BLaER1 treated with 17β-estradiol and CSF1 and Interleukin-3, amounts not matched to agents 10 nM and 100 nM (cell line): Measurements from ENCODE around the gene HMCN1.
A peak's percentile ranks its signal among the peaks of the same experiment; 100 is the strongest.

Experiments used
- H3K27ac ChIP-seq, 11 experiments: shearing (Covaris generic); formaldehyde crosslinking; 2 replicates each; pipeline ENCODE4 v1.8.1; 2022
- H3K27me3 ChIP-seq, 11 experiments: shearing (Covaris generic); formaldehyde crosslinking; 2 replicates each; pipeline ENCODE4 v1.8.1; 2022
- H3K36me3 ChIP-seq, 11 experiments: shearing (Covaris generic); formaldehyde crosslinking; 2 replicates each; pipeline ENCODE4 v1.8.1; 2022
- H3K4me1 ChIP-seq, 10 experiments: shearing (Covaris generic); formaldehyde crosslinking; 2 replicates each; pipeline ENCODE4 v1.8.1; 2022
- H3K4me2 ChIP-seq, 11 experiments: shearing (Covaris generic); formaldehyde crosslinking; 2 replicates each; pipeline ENCODE4 v1.8.1; 2022
- H3K4me3 ChIP-seq, 10 experiments: shearing (Covaris generic); formaldehyde crosslinking; 2 replicates each; pipeline ENCODE4 v1.8.1; 2022
- H3K9ac ChIP-seq, 11 experiments: shearing (Covaris generic); formaldehyde crosslinking; 2 replicates each; pipeline ENCODE4 v1.8.1; 2022
- H3K9me3 ChIP-seq, 11 experiments: shearing (Covaris generic); formaldehyde crosslinking; replicated peaks in 1 of 11; 2 replicates each; pipeline ENCODE4 v1.8.1; 2022
- H4K20me1 ChIP-seq, 11 experiments: shearing (Covaris generic); formaldehyde crosslinking; 2 replicates each; pipeline ENCODE4 v1.8.1; 2022
- Cebpa-rat ChIP-seq, 11 experiments: shearing (Covaris generic); IDR thresholded peaks; 2 replicates each; pipeline ENCODE4 v1.8.1; 2022

HMCN1 gene

DNA sequence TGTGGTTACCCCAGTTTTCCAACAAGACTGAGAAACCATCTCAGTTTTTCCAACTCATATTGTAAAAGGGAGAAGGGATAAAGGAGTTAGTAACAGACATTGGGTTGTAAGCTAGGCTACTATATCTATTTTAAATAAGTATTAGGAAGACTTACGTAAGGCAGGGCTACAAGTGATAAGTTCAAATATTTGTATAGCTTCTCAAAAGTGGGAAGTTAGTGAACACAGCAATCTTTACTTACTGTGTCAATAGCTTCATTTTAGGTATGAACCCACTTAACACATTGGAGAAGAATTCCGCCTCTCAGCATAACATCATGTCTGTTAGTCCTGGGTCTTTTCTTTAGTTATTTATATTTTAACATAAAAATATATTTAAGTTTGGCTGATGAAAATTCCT is 320.7 kb downstream of the HMCN1 start:
- H4K20me1 ChIP-seq: no peaks in the 10 kb centered on the region
- H3K4me1 ChIP-seq: peaks cover 0 to 22% (median 0%) of the 10 kb centered on the region in 10 experiments; a peak in 3 of 20 replicates
- H3K4me2 ChIP-seq: no peak overlapping the region
- H3K27me3 ChIP-seq: no peaks in the 10 kb centered on the region
- no peak overlapping the region for H3K4me3 ChIP-seq
- no peaks in the 10 kb centered on the region for H3K9me3 ChIP-seq
- TF ChIP-seq Cebpa-rat (IDR thresholded peaks at IDR 0.05): no peak
- H3K9ac ChIP-seq: no peak overlapping the region
- no peaks in the 10 kb centered on the region for H3K36me3 ChIP-seq
- H3K27ac ChIP-seq: no peak overlapping the region

GRCh38 chr1:186055846-186056245 is 321.7 kb downstream of the HMCN1 start:
- Histone ChIP-seq H4K20me1 (no peaks in the 10 kb centered on the region), H3K9ac (no peak overlapping the region), H3K4me1 (peaks cover 0 to 22% (median 0%) of the 10 kb centered on the region in 10 experiments; a peak in 3 of 20 replicates), H3K27ac (no peak overlapping the region), H3K4me3 (no peak overlapping the region), H3K36me3 (no peaks in the 10 kb centered on the region), H3K4me2 (no peak overlapping the region), H3K9me3 (no peaks in the 10 kb centered on the region), H3K27me3 (no peaks in the 10 kb centered on the region)
- TF ChIP-seq Cebpa-rat (IDR thresholded peaks at IDR 0.05): no peak

- no peaks in the 10 kb centered on the region for H3K36me3 ChIP-seq
- no peak overlapping the region for H3K9ac ChIP-seq
- no peaks in the 10 kb centered on the region for H4K20me1 ChIP-seq
- no peaks in the 10 kb centered on the region for H3K27me3 ChIP-seq
- no peak overlapping the region for H3K4me3 ChIP-seq
- no peak overlapping the region for H3K4me2 ChIP-seq
- H3K4me1 ChIP-seq: peaks cover 0 to 22% (median 0%) of the 10 kb centered on the region in 10 experiments; a peak in 3 of 20 replicates
- H3K27ac ChIP-seq: no peak overlapping the region
- TF ChIP-seq Cebpa-rat (IDR thresholded peaks at IDR 0.05): no peak
- H3K9me3 ChIP-seq: no peaks in the 10 kb centered on the region
These were observed 322.9 kb downstream of the HMCN1 start for GRCh38 chr1:186057086-186057485.

GRCh38 chr1:186059311-186059710 is 325.1 kb downstream of the HMCN1 start:
- no peaks in the 10 kb centered on the region for H3K36me3 ChIP-seq

DNA sequence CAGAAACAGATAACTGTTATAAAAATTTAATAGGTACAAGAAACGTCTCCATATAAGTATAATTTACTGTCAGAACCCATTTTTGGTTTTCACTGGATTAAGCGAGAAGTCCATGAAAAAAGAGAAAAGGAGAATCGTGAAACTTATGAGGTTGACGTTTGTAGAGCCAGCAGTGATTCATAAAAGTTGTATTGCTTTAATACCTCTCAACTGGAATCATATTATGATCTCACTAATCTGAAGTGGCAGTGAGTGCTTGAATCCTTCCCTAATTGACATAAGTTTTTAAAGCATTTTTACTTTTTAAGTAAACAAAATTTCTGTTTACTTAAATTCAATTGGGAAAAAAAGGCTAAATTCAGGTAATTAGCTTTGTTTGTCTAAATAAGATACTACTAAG is 325.6 kb downstream of the HMCN1 start:
- H3K27me3 ChIP-seq: no peaks in the 10 kb centered on the region
- no peaks in the 10 kb centered on the region for H4K20me1 ChIP-seq
- no peaks in the 10 kb centered on the region for H3K36me3 ChIP-seq
- no peaks in the 10 kb centered on the region for H3K9me3 ChIP-seq
- H3K27ac ChIP-seq: no peak overlapping the region
- no peak overlapping the region; a peak in 1 of 22 replicates for H3K4me2 ChIP-seq
- peaks cover 0 to 9% (median 0%) of the 10 kb centered on the region in 10 experiments; a peak in 3 of 20 replicates for H3K4me1 ChIP-seq
- no peak overlapping the region for H3K4me3 ChIP-seq
- H3K9ac ChIP-seq: no peak overlapping the region
- no peak for TF ChIP-seq Cebpa-rat (IDR thresholded peaks at IDR 0.05)

More at GRCh38 chr1:186059311-186059710, 325.1 kb downstream of the HMCN1 start:
- Histone ChIP-seq H3K9ac (no peak overlapping the region), H3K4me3 (no peak overlapping the region), H4K20me1 (no peaks in the 10 kb centered on the region), H3K4me1 (peaks cover 0 to 14% (median 0%) of the 10 kb centered on the region in 10 experiments; a peak in 3 of 20 replicates), H3K27ac (no peak overlapping the region; a peak in 2 of 22 replicates), H3K9me3 (no peaks in the 10 kb centered on the region), H3K4me2 (peak overlapping the region in 1 of 11 experiments; percentile 14; a peak in 1 of 22 replicates), H3K27me3 (no peaks in the 10 kb centered on the region)
- 0 out of 22 replicates have a peak, but pooled peaks of 1 of the 11 experiments have one; percentile 36 for TF ChIP-seq Cebpa-rat (IDR thresholded peaks at IDR 0.05)

- Histone ChIP-seq H3K36me3 (no peaks in the 10 kb centered on the region), H3K4me3 (no peak overlapping the region), H3K27me3 (no peaks in the 10 kb centered on the region), H3K4me1 (peaks cover 0 to 5% (median 0%) of the 10 kb centered on the region in 10 experiments; a peak in 2 of 20 replicates), H3K4me2 (no peak overlapping the region), H3K9ac (no peak overlapping the region), H4K20me1 (no peaks in the 10 kb centered on the region), H3K9me3 (no peaks in the 10 kb centered on the region), H3K27ac (no peak overlapping the region)
- TF ChIP-seq Cebpa-rat (IDR thresholded peaks at IDR 0.05): no peak
These were observed 326.0 kb downstream of the HMCN1 start for GRCh38 chr1:186060226-186060625.

DNA sequence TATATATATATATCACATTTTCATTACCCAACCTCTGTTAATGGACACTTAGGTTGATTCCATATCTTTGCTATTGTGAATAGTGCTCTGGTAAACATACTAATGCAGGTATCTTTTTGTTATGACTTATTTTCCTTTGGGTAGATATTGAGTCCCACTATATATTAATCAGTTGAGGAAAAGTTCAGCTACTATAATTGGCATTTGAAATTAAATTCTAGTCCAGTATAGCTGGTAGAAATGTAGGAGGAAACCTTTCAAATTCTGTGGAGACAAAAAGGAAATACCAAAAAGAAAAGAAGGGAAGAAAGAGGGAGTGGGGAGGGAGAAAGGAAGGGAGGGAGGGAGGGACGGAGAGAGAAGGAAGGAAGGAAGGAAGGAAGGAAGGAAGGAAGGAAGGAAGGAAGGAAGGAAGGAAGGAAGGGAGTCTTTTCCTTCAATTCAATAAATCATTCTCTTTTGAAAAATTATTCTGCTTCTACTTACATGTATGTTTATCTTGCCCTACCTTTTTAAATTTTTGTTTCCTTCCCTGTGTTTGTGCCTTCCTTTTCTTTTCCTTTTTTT is 329.0 kb downstream of the HMCN1 start:
- H4K20me1 ChIP-seq: no peaks in the 10 kb centered on the region
- H3K36me3 ChIP-seq: no peaks in the 10 kb centered on the region
- no peak overlapping the region for H3K4me3 ChIP-seq
- H3K27me3 ChIP-seq: no peaks in the 10 kb centered on the region
- no peak overlapping the region for H3K27ac ChIP-seq
- H3K4me1 ChIP-seq: peaks cover 0 to 12% (median 0%) of the 10 kb centered on the region in 10 experiments; a peak in 3 of 20 replicates
- no peak overlapping the region for H3K4me2 ChIP-seq
- no peaks in the 10 kb centered on the region for H3K9me3 ChIP-seq
- TF ChIP-seq Cebpa-rat (IDR thresholded peaks at IDR 0.05): no peak
- no peak overlapping the region for H3K9ac ChIP-seq

DNA sequence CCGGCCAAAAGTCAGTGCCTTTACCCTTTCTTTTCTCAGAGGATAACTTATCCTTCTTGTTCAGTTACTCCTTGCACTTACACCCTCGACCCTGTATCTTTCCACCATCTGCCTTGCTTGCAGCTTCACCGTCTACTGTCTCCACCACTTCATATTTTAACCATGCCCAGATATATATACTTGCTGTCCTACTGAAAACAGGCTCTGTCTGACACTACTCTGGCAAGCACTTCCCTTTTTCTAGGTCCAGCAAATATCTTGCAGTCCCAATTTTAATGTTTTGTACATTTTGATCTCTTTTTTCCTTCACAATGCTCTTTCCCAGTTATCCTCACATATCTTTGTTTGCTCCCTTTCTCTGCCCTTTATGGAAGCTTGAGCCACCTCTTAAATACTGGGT is 332.2 kb downstream of the HMCN1 start:
- Histone ChIP-seq H3K27ac (no peak overlapping the region), H3K4me3 (no peak overlapping the region), H3K27me3 (no peaks in the 10 kb centered on the region), H3K4me2 (no peak overlapping the region), H3K4me1 (peaks cover 0 to 7% (median 0%) of the 10 kb centered on the region in 10 experiments; a peak in 1 of 20 replicates), H3K9ac (no peak overlapping the region), H3K9me3 (no peaks in the 10 kb centered on the region), H4K20me1 (no peaks in the 10 kb centered on the region), H3K36me3 (no peaks in the 10 kb centered on the region)
- no peak for TF ChIP-seq Cebpa-rat (IDR thresholded peaks at IDR 0.05)

DNA sequence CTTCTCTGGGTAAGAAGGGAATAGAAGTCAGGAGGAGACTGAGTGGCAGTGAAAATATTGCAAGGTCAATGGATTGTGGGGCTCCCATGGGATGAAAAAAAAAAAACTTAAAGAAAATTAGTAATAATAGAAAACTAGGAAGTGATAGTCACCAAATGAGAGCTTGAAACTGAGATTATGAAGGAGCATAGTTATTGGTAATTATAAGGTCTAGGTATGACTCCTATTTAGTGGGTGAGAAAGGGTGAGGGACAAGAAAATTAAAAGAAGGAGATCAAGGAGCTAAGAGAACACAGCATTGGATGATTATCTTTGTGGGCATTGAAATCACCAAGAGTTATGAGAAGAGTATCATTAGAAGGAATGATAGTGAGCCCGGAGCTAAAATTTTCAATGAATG is 339.5 kb downstream of the HMCN1 start:
- H3K27me3 ChIP-seq: no peaks in the 10 kb centered on the region
- H3K4me1 ChIP-seq: peaks cover 0 to 10% (median 6%) of the 10 kb centered on the region in 10 experiments; a peak in 13 of 20 replicates
- no peaks in the 10 kb centered on the region for H3K36me3 ChIP-seq
- no peak overlapping the region for H3K4me2 ChIP-seq
- H4K20me1 ChIP-seq: no peaks in the 10 kb centered on the region
- H3K27ac ChIP-seq: no peak overlapping the region
- TF ChIP-seq Cebpa-rat (IDR thresholded peaks at IDR 0.05): no peak
- no peak overlapping the region for H3K9ac ChIP-seq
- H3K9me3 ChIP-seq: no peaks in the 10 kb centered on the region
- no peak overlapping the region for H3K4me3 ChIP-seq

GRCh38 chr1:186076006-186076405 is 341.8 kb downstream of the HMCN1 start:
- H3K9me3 ChIP-seq: no peaks in the 10 kb centered on the region
- H4K20me1 ChIP-seq: no peaks in the 10 kb centered on the region
- H3K4me1 ChIP-seq: peaks cover 7 to 28% (median 18%) of the 10 kb centered on the region in 10 experiments; a peak in 18 of 20 replicates
- no peaks in the 10 kb centered on the region for H3K36me3 ChIP-seq
- TF ChIP-seq Cebpa-rat (IDR thresholded peaks at IDR 0.05): no peak
- no peak overlapping the region for H3K4me2 ChIP-seq
- no peak overlapping the region for H3K27ac ChIP-seq
- no peak overlapping the region for H3K9ac ChIP-seq
- H3K4me3 ChIP-seq: no peak overlapping the region
- H3K27me3 ChIP-seq: no peaks in the 10 kb centered on the region
